ENCODE measurements around the gene COL6A1. TPM values are rescaled to one million over a fixed set of nuclear protein-coding genes. Genes with fewer than 3 reads are reported as not detected.

The COL6A1 gene
- total RNA-seq, 1 donor from 2014 or later = 12.6 TPM

- Mint-ChIP-seq H3K9me3 (no peaks in the 10 kb centered on the region), H3K4me1 (no peaks in the 10 kb centered on the region), H3K4me3 (no peak overlapping the region), H3K36me3 (peaks cover 5% of the 10 kb centered on the region), H3K27ac (no peak overlapping the region), H3K27me3 (ENCODE audit: insufficient read depth, low read depth) (peaks cover 2% of the 10 kb centered on the region)
- no peak overlapping the region for H3K27ac ChIP-seq
- H4K20me1 ChIP-seq (ENCODE audit: low read depth) = no peaks in the 10 kb centered on the region
- TF ChIP-seq EZH2phosphoT487 (IDR thresholded peaks at IDR 0.05) (no peak), EZH2 (IDR thresholded peaks at IDR 0.05) (no peak)
- TF ChIP-seq, protein P1, sequence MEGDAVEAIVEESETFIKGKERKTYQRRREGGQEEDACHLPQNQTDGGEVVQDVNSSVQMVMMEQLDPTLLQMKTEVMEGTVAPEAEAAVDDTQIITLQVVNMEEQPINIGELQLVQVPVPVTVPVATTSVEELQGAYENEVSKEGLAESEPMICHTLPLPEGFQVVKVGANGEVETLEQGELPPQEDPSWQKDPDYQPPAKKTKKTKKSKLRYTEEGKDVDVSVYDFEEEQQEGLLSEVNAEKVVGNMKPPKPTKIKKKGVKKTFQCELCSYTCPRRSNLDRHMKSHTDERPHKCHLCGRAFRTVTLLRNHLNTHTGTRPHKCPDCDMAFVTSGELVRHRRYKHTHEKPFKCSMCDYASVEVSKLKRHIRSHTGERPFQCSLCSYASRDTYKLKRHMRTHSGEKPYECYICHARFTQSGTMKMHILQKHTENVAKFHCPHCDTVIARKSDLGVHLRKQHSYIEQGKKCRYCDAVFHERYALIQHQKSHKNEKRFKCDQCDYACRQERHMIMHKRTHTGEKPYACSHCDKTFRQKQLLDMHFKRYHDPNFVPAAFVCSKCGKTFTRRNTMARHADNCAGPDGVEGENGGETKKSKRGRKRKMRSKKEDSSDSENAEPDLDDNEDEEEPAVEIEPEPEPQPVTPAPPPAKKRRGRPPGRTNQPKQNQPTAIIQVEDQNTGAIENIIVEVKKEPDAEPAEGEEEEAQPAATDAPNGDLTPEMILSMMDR (IDR thresholded peaks at IDR 0.05) = no peak
- no peak overlapping the region for H2AFZ ChIP-seq (replicated peaks)
- no peaks in the 10 kb centered on the region for H3K36me3 ChIP-seq
- H3K9ac ChIP-seq = no peak overlapping the region
- H3K4me3 ChIP-seq = no peak overlapping the region
- no peaks in the 10 kb centered on the region for H3F3A ChIP-seq (ENCODE audit: low read depth)
- no peaks in the 10 kb centered on the region for H3K27me3 ChIP-seq
- no peak for DNase-seq (ENCODE audit: low spot score)
- no peaks in the 10 kb centered on the region for H3K9me3 ChIP-seq (ENCODE audit: low read depth)
- H3K4me1 ChIP-seq = no peaks in the 10 kb centered on the region
- no peaks in the 10 kb centered on the region for H3K79me2 ChIP-seq (ENCODE audit: low read depth)
- no peak overlapping the region for H3K4me2 ChIP-seq
Observed at GRCh38 chr21:45994759-45995685, 13.5 kb downstream of the COL6A1 start.

GRCh38 chr21:45995686-45996179 lies 14.2 kb downstream of the COL6A1 start:
- H3K9me3 Mint-ChIP-seq = no peaks in the 10 kb centered on the region
- H3K36me3 Mint-ChIP-seq = peaks cover 5% of the 10 kb centered on the region
- H3K36me3 ChIP-seq = no peaks in the 10 kb centered on the region
- H3K9ac ChIP-seq = no peak overlapping the region
- H3K4me3 ChIP-seq = no peak overlapping the region
- H3K27ac ChIP-seq = no peak overlapping the region
- peaks cover 2% of the 10 kb centered on the region for H3K27me3 Mint-ChIP-seq (ENCODE audit: insufficient read depth, low read depth)
- H3K27me3 ChIP-seq = no peaks in the 10 kb centered on the region
- no peaks in the 10 kb centered on the region for H3K4me1 ChIP-seq
- no peak overlapping the region for H3K4me2 ChIP-seq
- H3K79me2 ChIP-seq (ENCODE audit: low read depth) = no peaks in the 10 kb centered on the region
- no peaks in the 10 kb centered on the region for H3K9me3 ChIP-seq (ENCODE audit: low read depth)
- no peaks in the 10 kb centered on the region for H3K4me1 Mint-ChIP-seq
- DNase-seq (ENCODE audit: low spot score) = no peak
- no peak overlapping the region for H3K27ac Mint-ChIP-seq
- no peaks in the 10 kb centered on the region for H4K20me1 ChIP-seq (ENCODE audit: low read depth)
- no peak overlapping the region for H2AFZ ChIP-seq (replicated peaks)
- H3F3A ChIP-seq (ENCODE audit: low read depth) = no peaks in the 10 kb centered on the region
- TF ChIP-seq, protein P1 (IDR thresholded peaks at IDR 0.05) = no peak
- TF ChIP-seq EZH2 (IDR thresholded peaks at IDR 0.05) (no peak), EZH2phosphoT487 (IDR thresholded peaks at IDR 0.05) (no peak)
- H3K4me3 Mint-ChIP-seq = no peak overlapping the region

DNA sequence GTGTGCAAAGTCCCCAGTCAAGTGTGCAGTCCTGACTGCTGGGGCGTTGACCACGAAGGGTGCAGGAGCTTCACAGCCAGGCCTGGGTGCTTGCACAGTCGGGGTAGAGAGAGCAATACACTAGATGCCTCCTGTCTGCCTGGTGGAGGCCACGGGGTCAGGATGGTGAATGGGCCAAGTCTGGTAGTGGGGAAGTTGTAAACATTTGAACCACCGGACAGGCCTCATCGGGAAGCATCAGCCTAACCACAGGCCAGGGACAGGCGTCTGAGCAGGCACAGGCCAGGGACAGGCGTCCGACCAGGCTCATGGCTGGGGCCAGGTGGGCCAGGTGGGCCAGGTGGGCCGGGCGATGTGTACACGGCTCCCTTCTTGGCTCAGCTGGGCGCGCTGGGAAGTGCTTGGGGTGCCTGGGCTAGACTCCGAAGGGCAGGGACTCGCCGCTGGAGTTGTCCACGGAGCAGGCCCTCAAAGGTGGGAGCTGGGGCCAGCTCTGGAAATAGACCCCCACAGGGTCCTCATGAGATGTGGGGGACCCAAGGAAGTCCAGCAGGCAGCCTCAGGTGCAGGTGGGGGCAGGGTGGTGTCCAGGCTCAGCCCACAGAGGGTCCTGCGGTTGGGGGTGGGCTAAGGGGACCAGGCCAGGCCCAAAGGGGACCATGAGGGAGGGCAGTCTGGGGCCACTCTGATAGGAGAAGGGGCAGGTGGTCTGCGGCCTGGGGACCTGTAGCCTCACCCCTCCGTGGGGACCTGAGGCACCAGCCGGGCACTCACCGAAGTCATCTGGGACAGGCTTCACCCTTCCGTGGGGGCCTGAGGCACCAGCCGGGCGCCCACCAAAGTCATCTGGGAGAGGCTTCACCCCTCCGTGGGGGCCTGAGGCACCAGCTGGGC lies 15.0 kb downstream of the COL6A1 start:
- no peak for DNase-seq (ENCODE audit: low spot score)
- no peak overlapping the region for H3K4me3 Mint-ChIP-seq
- Histone ChIP-seq H4K20me1 (ENCODE audit: low read depth) (no peaks in the 10 kb centered on the region), H3K4me1 (no peaks in the 10 kb centered on the region), H3K9me3 (ENCODE audit: low read depth) (no peaks in the 10 kb centered on the region), H3K4me3 (no peak overlapping the region), H3K9ac (no peak overlapping the region), H3K27ac (no peak overlapping the region), H3K79me2 (ENCODE audit: low read depth) (no peaks in the 10 kb centered on the region), H3K27me3 (no peaks in the 10 kb centered on the region), H3K4me2 (no peak overlapping the region), H2AFZ (replicated peaks) (no peak overlapping the region), H3K36me3 (no peaks in the 10 kb centered on the region), H3F3A (ENCODE audit: low read depth) (no peaks in the 10 kb centered on the region)
- H3K4me1 Mint-ChIP-seq = no peaks in the 10 kb centered on the region
- peaks cover 2% of the 10 kb centered on the region for H3K27me3 Mint-ChIP-seq (ENCODE audit: insufficient read depth, low read depth)
- TF ChIP-seq EZH2 (IDR thresholded peaks at IDR 0.05) (no peak), EZH2phosphoT487 (IDR thresholded peaks at IDR 0.05) (no peak)
- TF ChIP-seq, protein P1 (IDR thresholded peaks at IDR 0.05) = no peak
- no peaks in the 10 kb centered on the region for H3K9me3 Mint-ChIP-seq
- H3K36me3 Mint-ChIP-seq = peaks cover 5% of the 10 kb centered on the region
- no peak overlapping the region for H3K27ac Mint-ChIP-seq

Data from neural progenitor cell (in vitro differentiated cells).